H1 (cell line): Measurements from ENCODE around the gene SNX20. TPM values are rescaled to one million over a fixed set of nuclear protein-coding genes. Genes with fewer than 3 reads are reported as not detected.

Experiments
- CTCF ChIA-PET: fragments of 300-600 bp; sonication (Branson Sonifier 250); formaldehyde crosslinking; loops from one replicate; lab custom pipeline; 2021; ENCODE audit not compliant: partially characterized antibody; lab: Charles Lee
- POLR2A ChIA-PET: fragments of 300-600 bp; sonication (Branson Sonifier 250); formaldehyde crosslinking; loops from one replicate; lab custom pipeline; 2021; ENCODE audit warnings: inconsistent platforms; ENCODE audit not compliant: partially characterized antibody; lab: Charles Lee
- DNase-seq, 2 experiments: peaks; one replicate each; pipeline versions ENCODE4 v3.0.0 to v3.0.0-alpha.2; 2010 to 2022; ENCODE audit warnings: low spot score in 2 of 2, low read depth in 1 of 2, mixed read lengths in 1 of 2
- FAIRE-seq: peaks from 2 replicates; lab custom pipeline; 2011; peaks lifted over from hg19 to GRCh38; lab: Jason Lieb, UNC
- H2AFZ ChIP-seq: 2 replicates; pipeline ENCODE4 v1.8.1; 2012; ENCODE audit warnings: low read length, inconsistent platforms
- H2AK5ac ChIP-seq: 2 replicates; pipeline ENCODE4 v1.6.1; 2013; ENCODE audit warnings: low read depth, low read length
- H2BK120ac ChIP-seq: replicated peaks from 2 replicates; pipeline ENCODE3; 2013; ENCODE audit warnings: low read depth, low read length, inconsistent platforms
- H2BK12ac ChIP-seq: 2 replicates; pipeline ENCODE4 v1.6.1; 2013; ENCODE audit warnings: low read depth, low read length
- H2BK15ac ChIP-seq: 2 replicates; pipeline ENCODE4 v1.6.1; 2013; ENCODE audit warnings: low read length
- H2BK20ac ChIP-seq: 2 replicates; pipeline ENCODE4 v1.6.1; 2013; ENCODE audit warnings: low read length
- H2BK5ac ChIP-seq: 2 replicates; pipeline ENCODE4 v1.6.1; 2013; ENCODE audit warnings: low read depth, low read length
- H3K14ac ChIP-seq: 2 replicates; pipeline ENCODE4 v1.6.1; 2013; ENCODE audit warnings: inconsistent platforms; ENCODE audit not compliant: insufficient read length
- H3K18ac ChIP-seq: 2 replicates; pipeline ENCODE4 v1.6.1; 2013; ENCODE audit warnings: low read length; ENCODE audit errors: extremely low read depth
- H3K23ac ChIP-seq: 2 replicates; pipeline ENCODE4 v1.6.1; 2013; ENCODE audit warnings: inconsistent platforms; ENCODE audit not compliant: insufficient read length
- H3K23me2 ChIP-seq: 2 replicates; pipeline ENCODE4 v1.6.1; 2013; ENCODE audit warnings: low read depth, low read length
- H3K27ac ChIP-seq: 2 replicates; pipeline ENCODE4 v1.6.1; 2011; ENCODE audit warnings: low read depth, low read length, inconsistent platforms
- H3K27me3 ChIP-seq, 4 experiments: replicated peaks in 1 of 4; 1 replicate in 1 of 4; 2 replicates in 3 of 4; pipeline versions ENCODE4 v1.6.1 to v1.8.1; 2011 to 2013; ENCODE audit warnings: low read length in 3 of 4, mild to moderate bottlenecking in 3 of 4, inconsistent platforms in 2 of 4, mixed read lengths in 2 of 4, moderate library complexity in 1 of 4; ENCODE audit not compliant: control insufficient read depth in 3 of 4, insufficient read depth in 3 of 4; ENCODE audit errors: extremely low read depth in 1 of 4
- H3K36me3 ChIP-seq, 4 experiments: 2 replicates each; pipeline versions ENCODE4 v1.6.1 to v1.8.1; 2011 to 2013; ENCODE audit warnings: mild to moderate bottlenecking in 4 of 4, low read length in 3 of 4, moderate library complexity in 2 of 4, control low read depth in 1 of 4, inconsistent platforms in 1 of 4; ENCODE audit not compliant: insufficient read depth in 4 of 4, control insufficient read depth in 2 of 4
- H3K4ac ChIP-seq: replicated peaks from 2 replicates; pipeline ENCODE3; 2013; ENCODE audit warnings: low read length, low read depth, mixed read lengths, inconsistent platforms; ENCODE audit not compliant: insufficient read length
- H3K4me1 ChIP-seq, 4 experiments: replicated peaks in 1 of 4; 1 replicate in 1 of 4; 2 replicates in 3 of 4; pipeline versions ENCODE4 v1.6.1 to v1.8.1; 2011 to 2013; ENCODE audit warnings: low read length in 3 of 4, inconsistent platforms in 2 of 4, mixed read lengths in 1 of 4; ENCODE audit not compliant: insufficient read depth in 4 of 4, control insufficient read depth in 3 of 4
- H3K4me2 ChIP-seq, 2 experiments: 2 replicates each; pipeline versions ENCODE4 v1.6.1 to v1.8.1; 2011 to 2013; ENCODE audit warnings: low read depth in 2 of 2, low read length in 2 of 2, control low read depth in 1 of 2, inconsistent platforms in 1 of 2, mild to moderate bottlenecking in 1 of 2; ENCODE audit not compliant: insufficient read depth in 1 of 2
- H3K4me3 ChIP-seq, 4 experiments: fragments of 200-600, 300-600 bp in 1 of 4; sonication (generic), shearing (Covaris generic), sonication (Bioruptor Twin) in 1 of 4; 2 replicates each; pipeline versions ENCODE4 v1.5.1 to v1.8.1; 2011 to 2016; ENCODE audit warnings: low read length in 4 of 4, low read depth in 3 of 4, control low read depth in 2 of 4, inconsistent platforms in 2 of 4, mild to moderate bottlenecking in 2 of 4, mixed read lengths in 1 of 4, moderate library complexity in 1 of 4; ENCODE audit not compliant: insufficient read depth in 2 of 4; ENCODE audit errors: extremely low read depth in 1 of 4
- H3K56ac ChIP-seq: replicated peaks from 2 replicates; pipeline ENCODE3; 2013; ENCODE audit warnings: low read depth, mild to moderate bottlenecking, mixed read lengths, low read length, inconsistent platforms; ENCODE audit not compliant: insufficient read length
- H3K79me1 ChIP-seq: 2 replicates; pipeline ENCODE4 v1.6.1; 2013; ENCODE audit warnings: low read depth, low read length, control low read depth
- H3K79me2 ChIP-seq, 2 experiments: 2 replicates each; pipeline versions ENCODE4 v1.6.1 to v1.8.1; 2012 to 2013; ENCODE audit warnings: low read length in 2 of 2, mild to moderate bottlenecking in 2 of 2, inconsistent platforms in 1 of 2; ENCODE audit not compliant: insufficient read depth in 2 of 2, control insufficient read depth in 1 of 2
- H3K9ac ChIP-seq, 4 experiments: replicated peaks in 1 of 4; 1 replicate in 1 of 4; 2 replicates in 3 of 4; pipeline versions ENCODE4 v1.6.1 to v1.8.1; 2011 to 2013; ENCODE audit warnings: low read depth in 3 of 4, low read length in 3 of 4, control low read depth in 2 of 4, mild to moderate bottlenecking in 2 of 4, moderate library complexity in 2 of 4, inconsistent platforms in 1 of 4; ENCODE audit errors: extremely low read depth in 1 of 4
- H3K9me3 ChIP-seq, 2 experiments: 2 replicates each; pipeline versions ENCODE4 v1.6.1 to v1.8.1; 2012 to 2013; ENCODE audit warnings: mild to moderate bottlenecking in 2 of 2, moderate library complexity in 2 of 2, control low read depth in 1 of 2, inconsistent platforms in 1 of 2, low read depth in 1 of 2, low read length in 1 of 2, mixed read lengths in 1 of 2; ENCODE audit not compliant: insufficient read depth in 2 of 2
- H4K20me1 ChIP-seq, 2 experiments: replicated peaks in 1 of 2; 2 replicates each; pipeline versions ENCODE3 to v1.8.1; 2011 to 2013; ENCODE audit warnings: inconsistent platforms in 2 of 2, low read length in 2 of 2, mild to moderate bottlenecking in 1 of 2; ENCODE audit not compliant: insufficient read depth in 2 of 2, control insufficient read depth in 1 of 2
- H4K5ac ChIP-seq: 2 replicates; pipeline ENCODE4 v1.6.1; 2013; ENCODE audit warnings: low read length, low read depth, mixed read lengths, inconsistent platforms; ENCODE audit not compliant: insufficient read length
- H4K8ac ChIP-seq: 2 replicates; pipeline ENCODE4 v1.8.0; 2013; ENCODE audit warnings: mild to moderate bottlenecking, moderate library complexity, low read length, inconsistent platforms; ENCODE audit not compliant: insufficient read depth; ENCODE audit errors: extremely low read depth
- H4K91ac ChIP-seq: replicated peaks from 2 replicates; pipeline ENCODE3; 2013; ENCODE audit warnings: low read length, mixed read lengths, inconsistent platforms; ENCODE audit not compliant: insufficient read length
- GTF2F1 ChIP-seq: IDR thresholded peaks from 2 replicates; pipeline ENCODE4 v1.6.1; 2012; ENCODE audit warnings: low read depth, low read length, improper control_type of control experiment, borderline replicate concordance
- HDAC6 ChIP-seq: IDR thresholded peaks from one replicate; pipeline ENCODE4 v1.7.1; 2012; ENCODE audit warnings: low read depth, mild to moderate bottlenecking, inconsistent platforms, low read length, moderate library complexity
- JUN ChIP-seq: IDR thresholded peaks from 2 replicates; pipeline ENCODE4 v1.6.1; 2011; ENCODE audit warnings: low read depth, mild to moderate bottlenecking, improper control_type of control experiment, low read length
- KDM5A ChIP-seq: fragments of 200-600 bp; IDR thresholded peaks from 2 replicates; pipeline ENCODE4 v1.7.1; 2012; ENCODE audit warnings: mild to moderate bottlenecking, low read length, inconsistent platforms, mixed read lengths
- NRF1 ChIP-seq: IDR thresholded peaks from 2 replicates; pipeline ENCODE4 v1.6.1; 2011; ENCODE audit warnings: mild to moderate bottlenecking, low read depth, low read length, improper control_type of control experiment
- PHF8 ChIP-seq: fragments of 200-600 bp; sonication (generic); conservative IDR thresholded peaks from 2 replicates; pipeline ENCODE4 v1.7.1; 2012; ENCODE audit warnings: low read depth, mild to moderate bottlenecking, inconsistent platforms, low read length, moderate library complexity
- SAP30 ChIP-seq: fragments of 300-600 bp; sonication (generic); IDR thresholded peaks from 2 replicates; pipeline ENCODE4 v1.7.1; 2012; ENCODE audit warnings: low read length, moderate library complexity, mild to moderate bottlenecking, inconsistent platforms; ENCODE audit not compliant: insufficient read depth, insufficient replicate concordance
- SRF ChIP-seq: IDR thresholded peaks from 2 replicates; pipeline ENCODE4 v1.6.1; 2011; ENCODE audit warnings: mild to moderate bottlenecking, low read depth, low read length, moderate library complexity
- TAF7 ChIP-seq: optimal IDR thresholded peaks from 2 replicates; pipeline ENCODE3; 2011; ENCODE audit warnings: low read depth, mild to moderate bottlenecking, inconsistent platforms, low read length, moderate library complexity, borderline replicate concordance
- WGBS, 2 experiments: shearing (Covaris generic) in 1 of 2; methylation state at CpG; one replicate each; pipeline versions ENCODE4 v1.1.6 to v1.1.7; 2013 to 2015; ENCODE audit warnings: low lambda C conversion rate in 2 of 2, mixed read lengths in 2 of 2, inconsistent platforms in 1 of 2, low coverage in 1 of 2, missing lambda C conversion rate in 1 of 2; ENCODE audit not compliant: insufficient replicate concordance in 2 of 2, insufficient coverage in 1 of 2, insufficient read length in 1 of 2; ENCODE audit errors: extremely low coverage in 1 of 2, missing lambda C conversion rate in 1 of 2; 5-methylcytosine and 5-hydroxymethylcytosine counted together
- polyA plus RNA-seq, 7 experiments: library from polyadenylated mRNA; depleted of rRNA in 3 of 7; stranded (reverse) in 5 of 7; unstranded in 2 of 7; fragments of >200 nt in 5 of 7; fragments of 200-250 nt in 2 of 7; gene quantifications; 1 replicate in 5 of 7; 2 replicates in 1 of 7; 4 replicates in 1 of 7; pipeline versions ENCODE4 v1.2.1 to v1.2.3, GENCODE V29; 2011 to 2013; ENCODE audit warnings: missing spikeins in 2 of 7, mixed read lengths in 2 of 7
- total RNA-seq: library from RNA; stranded (reverse); fragmentation: NEBNext Ultra II Directional; extraction: Animal tissue kit (Norgen Biotek cat#: 25700); gene quantifications from 2 replicates; pipeline ENCODE4 v1.2.1, GENCODE V29; 2021
- TF ChIP-seq, protein P1 (sequence below): IDR thresholded peaks from 2 replicates; pipeline ENCODE4 v1.6.1; 2012; ENCODE audit warnings: inconsistent platforms

The SNX20 gene
- total and polyA plus RNA-seq, 2 of the 8 experiments (the other 6 are each of a cell fraction or from before 2014, with no cell fraction given): not detected

GRCh38 chr16:50692644-50692998, 11.5 kb upstream of the SNX20 start:
- no peak overlapping the region; a peak in 1 of 7 replicates for H3K9ac ChIP-seq
- H4K91ac ChIP-seq: peak overlapping the region; percentile 61
- H3K23ac ChIP-seq: no peak overlapping the region
- peak overlapping the region; percentile 97 for H3K56ac ChIP-seq
- no peak overlapping the region for H3K18ac ChIP-seq
- H4K5ac ChIP-seq: no peak overlapping the region
- H2AK5ac ChIP-seq: peak overlapping the region; percentile 55; the same call in 1 of the 2 replicates
- peak overlapping the region in 1 of 4 experiments; percentile 55; a peak in 1 of 8 replicates for H3K4me3 ChIP-seq
- H2AFZ ChIP-seq: peak overlapping the region; percentile 95
- H3K79me1 ChIP-seq: no peaks in the 10 kb centered on the region
- DNase-seq: no peak
- no peak for FAIRE-seq
- H2BK20ac ChIP-seq: no peak overlapping the region
- 92 to 100% methylated on average over 1 to 3 of the region's 4 CpGs for WGBS, 2 experiments
- H3K36me3 ChIP-seq: no peaks in the 10 kb centered on the region
- H4K20me1 ChIP-seq: peaks cover 0 to 7% of the 10 kb centered on the region in 2 experiments
- peaks cover 0 to 6% (median 1%) of the 10 kb centered on the region in 4 experiments; a peak in 3 of 7 replicates for H3K4me1 ChIP-seq
- H3K27ac ChIP-seq: no peak overlapping the region
- no peaks in the 10 kb centered on the region for H3K79me2 ChIP-seq
- peak overlapping the region in 1 of 2 experiments; percentile 89; a peak in 2 of 4 replicates for H3K4me2 ChIP-seq
- peak overlapping the region; percentile 93; the same call in 1 of the 2 replicates for H2BK15ac ChIP-seq
- H2BK120ac ChIP-seq: no peak overlapping the region
- no peak for TF ChIP-seq NRF1
- TF ChIP-seq, protein P1, sequence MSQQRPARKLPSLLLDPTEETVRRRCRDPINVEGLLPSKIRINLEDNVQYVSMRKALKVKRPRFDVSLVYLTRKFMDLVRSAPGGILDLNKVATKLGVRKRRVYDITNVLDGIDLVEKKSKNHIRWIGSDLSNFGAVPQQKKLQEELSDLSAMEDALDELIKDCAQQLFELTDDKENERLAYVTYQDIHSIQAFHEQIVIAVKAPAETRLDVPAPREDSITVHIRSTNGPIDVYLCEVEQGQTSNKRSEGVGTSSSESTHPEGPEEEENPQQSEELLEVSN: no peak
- TF ChIP-seq KDM5A: no peak
- TF ChIP-seq TAF7: no peak
- TF ChIP-seq GTF2F1: no peak
- no peak for TF ChIP-seq PHF8
- TF ChIP-seq HDAC6: no peak
- TF ChIP-seq JUN: no peak
- TF ChIP-seq SRF: no peak
- no peak for TF ChIP-seq SAP30
- H2BK12ac ChIP-seq: peak overlapping the region; percentile 89
- peaks cover 15% of the 10 kb centered on the region for H3K23me2 ChIP-seq
- no peak overlapping the region for H4K8ac ChIP-seq
- CTCF ChIA-PET: no interaction called here
- H2BK5ac ChIP-seq: no peak overlapping the region; the same call in 1 of the 2 replicates
- no peak overlapping the region for H3K4ac ChIP-seq
- no peaks in the 10 kb centered on the region for H3K9me3 ChIP-seq
- peaks cover 0 to 26% (median 23%) of the 10 kb centered on the region in 4 experiments; a peak in 6 of 7 replicates for H3K27me3 ChIP-seq
- no peak overlapping the region for H3K14ac ChIP-seq
- POLR2A ChIA-PET: no interaction called here
